Measurements from ENCODE around the gene MYLK4. TPM values are rescaled to one million over a fixed set of nuclear protein-coding genes. Genes with fewer than 3 reads are reported as not detected.

The MYLK4 gene
- total and polyA plus RNA-seq, 2 donors (not counting 3 experiments of a cell fraction or from before 2014, with no cell fraction given), result 0.41 to 0.62 TPM

- ChIA-PET CTCF (interaction anchor here (0.5 to 7.1 kb wide), 4 partner anchors 11 to 1152 kb away, joined by 3 to 116 read pairs (median 56); no protein-coding TSS in a partner anchor), POLR2A (no interaction called here)
- Histone ChIP-seq H3K9me1 (replicated peaks; ENCODE audit: control insufficient read depth, extremely low read depth, insufficient read depth, low read length) (no peaks in the 10 kb centered on the region), H3K9ac (replicated peaks; ENCODE audit: extremely low read depth, insufficient read depth, low read length) (no peak overlapping the region), H4K20me1 (replicated peaks; ENCODE audit: control insufficient read depth, extremely low read depth, insufficient read depth, low read length) (no peaks in the 10 kb centered on the region), H2AFZ (ENCODE audit: low read depth, low read length) (no peak overlapping the region), H3K9me3 (replicated peaks; ENCODE audit: control insufficient read depth, insufficient read depth, low read length) (no peaks in the 10 kb centered on the region), H3K36me3 (ENCODE audit: control insufficient read depth in 2 of 2, extremely low read depth in 1 of 2, insufficient read depth in 2 of 2, low read length in 2 of 2) (no peaks in the 10 kb centered on the region), H3K4me2 (ENCODE audit: insufficient read depth, low read length) (no peak overlapping the region), H3K27ac (ENCODE audit: insufficient read depth, low read depth, low read length) (no peak overlapping the region), H3K4me1 (ENCODE audit: control insufficient read depth, extremely low read depth, insufficient read depth, low read length) (no peaks in the 10 kb centered on the region), H3K79me2 (ENCODE audit: control insufficient read depth, insufficient read depth, low read length) (no peaks in the 10 kb centered on the region), H3K4me3 (replicated peaks in 1 of 3; ENCODE audit: insufficient read depth in 1 of 3, low read depth in 1 of 3, low read length in 3 of 3) (no peak overlapping the region), H3K27me3 (ENCODE audit: control insufficient read depth in 2 of 2, insufficient read depth in 2 of 2, low read length in 2 of 2) (no peaks in the 10 kb centered on the region)
- DNase-seq (ENCODE audit: low read depth, low spot score) (no peak), FAIRE-seq (no peak)
- dilution Hi-C loops (cut with MboI; ENCODE audit: extremely low pct_ligation_motif_present, low sequenced_read_pairs), result no loop called here
- no TSS peak for BruUV-seq (replicated peaks)
- TF ChIP-seq CTCF (IDR thresholded peaks at IDR 0.05; ENCODE audit: extremely low read depth in 1 of 2, insufficient read depth in 1 of 2, low read depth in 1 of 2, low read length in 2 of 2), result no peak
- intact Hi-C loops (cut with micrococcal nuclease), result loop anchor here (5.0 kb wide), 1 partner anchor 301 kb away; no protein-coding TSS in a partner anchor
Measured at GRCh38 chr6:2748183-2748582, 2.5 kb downstream of the MYLK4 start.

DNA sequence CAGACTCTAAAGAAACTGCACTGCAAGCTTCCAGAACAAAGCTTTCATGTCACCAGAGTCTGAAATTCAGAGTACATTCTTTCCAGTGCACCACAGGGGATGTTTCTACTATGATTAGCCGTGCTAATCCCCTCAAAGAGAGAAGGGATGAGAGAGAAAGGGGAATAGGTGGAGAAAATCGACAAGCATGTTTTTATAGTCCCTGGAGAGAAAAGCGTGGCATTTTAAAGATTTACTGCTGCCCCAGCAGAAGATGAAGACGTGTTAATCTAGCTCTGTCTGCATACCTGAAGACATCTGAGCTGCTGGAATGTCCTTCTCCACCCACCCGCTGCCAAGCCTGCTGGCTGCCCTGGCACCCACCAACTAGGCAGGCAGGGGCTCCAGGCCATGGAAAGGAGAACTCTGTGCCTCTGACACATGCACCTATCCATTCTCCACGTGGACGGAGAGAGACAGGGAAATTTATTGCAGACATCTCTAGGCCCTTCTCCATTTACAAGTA lies 4.1 kb downstream of the MYLK4 start:
- Histone ChIP-seq H3K4me1 (ENCODE audit: control insufficient read depth, extremely low read depth, insufficient read depth, low read length) (no peaks in the 10 kb centered on the region), H3K79me2 (ENCODE audit: control insufficient read depth, insufficient read depth, low read length) (no peaks in the 10 kb centered on the region), H3K9me3 (replicated peaks; ENCODE audit: control insufficient read depth, insufficient read depth, low read length) (no peaks in the 10 kb centered on the region), H3K27ac (ENCODE audit: insufficient read depth, low read depth, low read length) (no peak overlapping the region), H2AFZ (ENCODE audit: low read depth, low read length) (no peak overlapping the region), H4K20me1 (replicated peaks; ENCODE audit: control insufficient read depth, extremely low read depth, insufficient read depth, low read length) (no peaks in the 10 kb centered on the region), H3K9ac (replicated peaks; ENCODE audit: extremely low read depth, insufficient read depth, low read length) (no peak overlapping the region), H3K9me1 (replicated peaks; ENCODE audit: control insufficient read depth, extremely low read depth, insufficient read depth, low read length) (no peaks in the 10 kb centered on the region), H3K36me3 (ENCODE audit: control insufficient read depth in 2 of 2, extremely low read depth in 1 of 2, insufficient read depth in 2 of 2, low read length in 2 of 2) (no peaks in the 10 kb centered on the region), H3K27me3 (ENCODE audit: control insufficient read depth in 2 of 2, insufficient read depth in 2 of 2, low read length in 2 of 2) (no peaks in the 10 kb centered on the region), H3K4me2 (ENCODE audit: insufficient read depth, low read length) (no peak overlapping the region), H3K4me3 (replicated peaks in 1 of 3; ENCODE audit: insufficient read depth in 1 of 3, low read depth in 1 of 3, low read length in 3 of 3) (no peak overlapping the region)
- CTCF ChIA-PET, result interaction anchor here (1.0 to 7.1 kb wide), 4 partner anchors 10 to 1150 kb away, joined by 3 to 116 read pairs (median 4); no protein-coding TSS in a partner anchor
- dilution Hi-C loops (cut with MboI; ENCODE audit: extremely low pct_ligation_motif_present, low sequenced_read_pairs) (no loop called here), intact Hi-C loops (cut with micrococcal nuclease) (loop anchor here (5.0 kb wide), 1 partner anchor 299 kb away; no protein-coding TSS in a partner anchor)
- BruUV-seq (replicated peaks), result no TSS peak
- FAIRE-seq (no peak), DNase-seq (ENCODE audit: low read depth, low spot score) (no peak)
- no peak for TF ChIP-seq MYC (IDR thresholded peaks at IDR 0.05; ENCODE audit: low read depth, low read length)
- no peak for TF ChIP-seq EZH2 (IDR thresholded peaks at IDR 0.05; ENCODE audit: borderline replicate concordance, low read depth, low read length, severe bottlenecking)
- no peak for TF ChIP-seq CTCF (IDR thresholded peaks at IDR 0.05; ENCODE audit: extremely low read depth in 1 of 2, insufficient read depth in 1 of 2, low read depth in 1 of 2, low read length in 2 of 2)
- TF ChIP-seq FOS (IDR thresholded peaks at IDR 0.05; ENCODE audit: borderline replicate concordance, insufficient read depth, low read length), result no peak
- POLR2A ChIA-PET, result no interaction called here
